Measurements from ENCODE around the gene PPP1R14D. TPM values are rescaled to one million over a fixed set of nuclear protein-coding genes. Genes with fewer than 3 reads are reported as not detected.

PPP1R14D gene
- total RNA-seq, 1 donor from 2014 or later, result not detected

- H3K4me3 ChIP-seq (ENCODE audit: low read depth, low read length), result no peak overlapping the region
- no peak for DNase-seq (ENCODE audit: low read depth)
- no peak for TF ChIP-seq CTCF (conservative IDR thresholded peaks at IDR 0.05; ENCODE audit: low read depth, low read length)
These were observed 40.5 kb downstream of the PPP1R14D start for GRCh38 chr15:40787991-40788390.

GRCh38 chr15:40787344-40787841, 41.1 kb downstream of the PPP1R14D start:
- DNase-seq (ENCODE audit: low read depth), result peak; percentile 91
- TF ChIP-seq CTCF (conservative IDR thresholded peaks at IDR 0.05; ENCODE audit: low read depth, low read length), result no peak
- H3K4me3 ChIP-seq (ENCODE audit: low read depth, low read length), result no peak overlapping the region

- H3K4me3 ChIP-seq (ENCODE audit: low read depth, low read length), result no peak overlapping the region
- TF ChIP-seq CTCF (conservative IDR thresholded peaks at IDR 0.05; ENCODE audit: low read depth, low read length), result no peak
- DNase-seq (ENCODE audit: low read depth), result no peak
These were observed 42.7 kb downstream of the PPP1R14D start for GRCh38 chr15:40785814-40786213.

- DNase-seq (ENCODE audit: low read depth), result no peak
These were observed 43.3 kb downstream of the PPP1R14D start for GRCh38 chr15:40785164-40785563.

GRCh38 chr15:40782609-40783227, 45.8 kb downstream of the PPP1R14D start:
- peak; percentile 85 for TF ChIP-seq CTCF (conservative IDR thresholded peaks at IDR 0.05; ENCODE audit: low read depth, low read length)
- no peak for DNase-seq (ENCODE audit: low read depth)

More at GRCh38 chr15:40785164-40785563, 43.3 kb downstream of the PPP1R14D start:
- H3K4me3 ChIP-seq (ENCODE audit: low read depth, low read length), result no peak overlapping the region
- peak; percentile 37 for TF ChIP-seq CTCF (conservative IDR thresholded peaks at IDR 0.05; ENCODE audit: low read depth, low read length)

GRCh38 chr15:40776537-40777141, 51.9 kb downstream of the PPP1R14D start:
- DNase-seq (ENCODE audit: low read depth), result no peak
- H3K4me3 ChIP-seq (ENCODE audit: low read depth, low read length), result no peak overlapping the region
- TF ChIP-seq CTCF (conservative IDR thresholded peaks at IDR 0.05; ENCODE audit: low read depth, low read length), result no peak

More at GRCh38 chr15:40782609-40783227, 45.8 kb downstream of the PPP1R14D start:
- H3K4me3 ChIP-seq (ENCODE audit: low read depth, low read length), result no peak overlapping the region

All from epithelial cell of proximal tubule (primary cell).